GM21360 (cell line): Measurements from ENCODE around the gene ZNF716.
"Not testable (repeated sequence)": the region's sequence is repeated elsewhere in the genome, so short reads cannot be mapped to it uniquely, and the experiment has no call there.

ENCODE experiments used
- ATAC-seq: cut with Tn5 transposase; IDR thresholded peaks from one replicate; pipeline ENCODE4 v1.9.1; 2021; ENCODE audit warnings: mild to moderate bottlenecking, moderate library complexity; ENCODE audit not compliant: unreplicated experiment

The ZNF716 gene

GRCh38 chr7:57449904-57450303 lies at the start of gene ZNF716:
Gene ZNF716 (plus strand): TSS chr7:57450177. CDS start chr7:57450289, 112 bp downstream.
- no peak for ATAC-seq

GRCh38 chr7:57400531-57401155 lies 49.3 kb upstream of the ZNF716 start:
- no peak for ATAC-seq

DNA sequence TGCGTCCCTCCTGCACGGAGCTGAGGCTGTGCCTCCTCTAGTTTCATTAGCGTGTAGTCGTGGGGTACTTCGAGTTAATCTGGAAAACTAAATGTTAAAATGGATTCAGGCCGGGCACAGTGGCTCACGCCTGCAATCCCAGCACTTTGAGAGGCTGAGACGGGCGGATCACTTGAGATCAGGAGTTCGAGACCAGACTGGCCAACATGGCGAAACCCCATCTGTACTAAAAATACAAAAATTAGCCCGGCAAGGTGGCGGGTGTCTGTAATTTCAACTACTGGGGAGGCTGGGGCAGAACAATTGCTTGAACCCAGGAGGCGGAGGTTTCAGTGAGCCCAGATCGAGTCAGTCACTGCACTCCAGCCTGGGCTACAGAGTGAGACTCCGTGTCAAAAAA lies 46.9 kb upstream of the ZNF716 start:
- not testable (repeated sequence) for ATAC-seq

DNA sequence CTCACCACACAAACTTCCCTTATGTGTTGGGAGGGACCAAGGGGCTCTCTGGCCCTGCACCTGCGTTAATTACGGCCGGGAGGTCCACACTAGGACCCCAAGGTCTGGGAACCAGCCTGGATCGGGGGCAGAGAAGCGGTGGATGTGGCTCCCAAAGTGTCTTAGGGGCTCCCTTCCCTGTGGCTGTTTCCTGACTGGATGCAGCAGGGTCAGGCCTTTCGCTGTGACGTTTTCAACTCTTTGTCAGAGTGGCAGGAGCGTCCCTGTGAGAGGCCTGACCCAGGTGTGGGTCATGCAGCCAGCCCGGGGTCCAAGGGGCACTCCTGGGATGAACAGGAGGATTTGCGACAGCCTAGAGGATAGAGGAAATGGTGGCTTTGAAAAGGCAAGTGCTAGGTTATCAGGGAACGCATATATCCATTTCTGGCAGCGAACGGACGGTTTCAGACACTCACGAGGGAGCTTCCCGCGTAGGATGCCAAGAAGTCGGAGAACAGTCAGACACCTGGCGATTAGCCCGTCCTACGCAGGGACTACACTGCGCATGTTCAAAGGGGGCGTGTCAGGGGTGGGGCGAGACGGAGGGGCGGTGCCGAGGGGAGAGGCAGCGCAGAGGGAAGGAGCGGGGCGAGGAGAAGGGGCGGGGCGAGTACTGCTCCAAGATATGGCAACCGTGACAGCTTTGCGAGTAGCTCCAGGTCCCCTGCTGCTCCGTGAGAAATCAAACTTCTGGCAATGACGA lies 46.2 kb upstream of the ZNF716 start:
- no peak for ATAC-seq

DNA sequence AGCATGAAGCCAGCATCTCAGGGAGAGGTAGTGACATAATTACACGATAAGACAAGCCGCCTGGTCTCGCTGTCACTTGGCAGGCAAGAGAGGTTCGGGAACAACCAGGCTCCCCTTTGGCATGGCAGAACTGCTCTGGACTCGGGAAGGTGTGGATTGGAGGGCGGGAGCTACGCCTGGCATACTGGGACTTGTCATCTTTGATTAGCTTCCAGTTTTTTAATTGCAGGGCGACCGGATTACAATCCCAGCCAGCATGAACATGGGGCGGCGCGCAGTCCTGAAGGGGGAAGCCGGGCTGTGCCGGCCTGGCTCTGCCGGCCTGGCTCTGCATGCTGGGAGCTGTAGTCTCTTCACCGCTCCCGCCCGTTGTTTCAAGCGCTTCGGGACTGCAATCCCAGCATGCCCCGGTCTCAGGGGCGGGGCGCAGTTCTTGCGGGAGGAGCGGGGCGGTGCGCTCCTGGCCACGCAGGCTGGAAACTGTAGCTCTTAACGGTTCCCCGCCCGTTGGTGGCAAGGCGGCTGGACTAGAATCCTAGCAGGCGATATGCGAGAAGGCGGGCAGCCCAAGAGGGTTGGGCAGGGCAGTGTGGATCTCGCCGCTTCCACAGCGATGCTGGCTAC lies 45.5 kb upstream of the ZNF716 start:
- no peak for ATAC-seq

GRCh38 chr7:57404967-57405421 lies 45.0 kb upstream of the ZNF716 start:
- ATAC-seq, result no peak

DNA sequence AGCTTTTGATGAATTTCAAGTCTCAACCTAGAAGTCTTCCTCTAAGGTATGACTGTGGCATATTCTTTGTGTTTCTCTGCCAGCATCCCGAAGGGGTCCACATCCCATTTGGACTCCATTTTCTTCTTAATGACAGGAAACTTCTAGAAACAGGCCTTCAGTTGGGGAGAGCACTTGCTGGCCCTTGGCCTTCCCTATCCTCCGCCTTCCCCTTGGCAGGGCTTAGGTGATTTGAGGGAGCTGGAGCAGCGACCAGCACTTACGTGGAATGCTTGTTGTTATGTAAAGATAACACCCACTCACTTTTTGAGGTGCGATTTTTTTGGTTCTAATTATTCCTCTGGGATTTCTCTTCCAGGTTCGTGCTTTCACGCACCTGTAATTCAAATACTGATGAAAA lies 42.9 kb upstream of the ZNF716 start:
- ATAC-seq, result no peak

DNA sequence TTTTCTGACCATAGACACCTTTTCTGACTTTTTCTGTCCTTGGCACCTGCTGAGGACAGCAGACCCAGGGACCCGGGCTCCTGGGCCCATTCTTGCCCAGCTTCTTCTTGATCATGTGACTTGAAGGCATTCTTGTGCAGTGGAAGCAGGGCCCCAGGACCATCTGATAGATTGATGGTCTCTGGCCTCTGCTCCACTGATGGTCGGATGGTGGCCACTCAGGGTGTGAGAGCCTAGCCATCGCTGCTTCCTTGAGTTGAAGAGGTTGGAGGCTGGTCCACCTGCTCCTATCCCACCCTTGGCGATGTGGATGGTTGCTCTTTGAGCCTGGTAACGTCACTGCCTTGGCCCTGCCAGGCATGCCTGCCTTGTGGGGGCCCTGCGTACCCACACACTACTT lies 37.8 kb upstream of the ZNF716 start:
- ATAC-seq, result no peak

DNA sequence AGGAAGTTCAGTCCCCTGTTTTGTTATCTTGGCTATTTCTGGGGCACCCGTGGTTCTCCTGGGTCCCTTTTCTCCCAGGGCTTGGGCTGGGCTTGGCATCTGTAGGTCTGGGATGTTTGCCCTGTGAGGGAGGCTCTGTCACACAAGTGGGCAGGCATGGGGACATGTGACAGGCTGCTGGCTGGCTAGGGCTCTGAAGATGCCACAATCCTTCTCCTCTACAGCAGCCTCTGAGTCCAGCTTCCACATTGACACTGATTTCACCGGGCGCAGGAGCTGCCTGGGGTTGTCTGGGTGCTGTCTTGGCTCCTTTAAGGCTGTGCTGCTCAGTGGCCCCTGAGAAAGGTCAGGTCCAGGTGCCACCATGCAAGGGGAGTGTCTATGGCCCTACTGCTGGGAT lies 37.4 kb upstream of the ZNF716 start:
- no peak for ATAC-seq

DNA sequence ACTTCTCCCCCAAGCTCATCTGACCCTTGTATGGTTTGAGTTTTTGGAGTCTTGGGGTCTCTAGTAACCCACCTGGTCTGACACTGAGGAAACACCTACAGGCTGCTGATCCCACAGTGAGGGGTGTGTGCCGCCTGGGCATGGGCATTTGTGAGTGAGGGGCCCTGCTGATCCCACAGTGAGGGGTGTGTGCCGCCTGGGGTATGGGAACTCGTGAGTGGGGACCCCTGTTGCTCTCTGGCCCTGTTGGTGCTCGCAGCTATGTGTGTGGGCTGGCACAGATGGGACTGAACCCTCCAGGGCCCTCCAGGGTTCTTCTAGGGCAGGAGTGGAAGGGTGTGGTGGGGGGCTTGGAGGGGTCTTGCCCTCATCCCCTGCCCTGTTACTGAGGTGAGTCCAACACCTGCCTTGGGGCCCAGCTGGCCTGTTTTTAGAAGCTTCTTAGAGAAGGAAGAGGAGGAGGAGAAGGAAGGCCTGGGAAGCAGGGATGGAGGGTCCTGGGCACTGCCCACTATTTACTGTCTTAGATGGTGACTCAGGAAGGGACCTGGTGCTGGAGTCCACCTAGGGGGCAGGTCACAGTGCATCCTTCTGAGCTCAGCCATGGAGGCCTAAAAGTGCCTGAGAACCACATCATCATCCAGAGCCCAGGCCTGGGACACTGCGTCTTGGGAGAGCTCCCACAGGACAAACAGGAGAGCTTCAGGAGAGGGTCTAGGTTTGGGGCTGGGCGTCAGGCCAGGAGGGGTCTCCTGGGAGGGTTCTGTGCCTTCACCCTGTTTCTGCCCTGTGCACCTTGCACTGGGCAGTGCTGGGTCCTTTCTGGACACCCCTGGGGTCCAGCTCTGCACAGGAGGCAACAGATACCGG lies 36.2 kb upstream of the ZNF716 start:
- no peak for ATAC-seq

DNA sequence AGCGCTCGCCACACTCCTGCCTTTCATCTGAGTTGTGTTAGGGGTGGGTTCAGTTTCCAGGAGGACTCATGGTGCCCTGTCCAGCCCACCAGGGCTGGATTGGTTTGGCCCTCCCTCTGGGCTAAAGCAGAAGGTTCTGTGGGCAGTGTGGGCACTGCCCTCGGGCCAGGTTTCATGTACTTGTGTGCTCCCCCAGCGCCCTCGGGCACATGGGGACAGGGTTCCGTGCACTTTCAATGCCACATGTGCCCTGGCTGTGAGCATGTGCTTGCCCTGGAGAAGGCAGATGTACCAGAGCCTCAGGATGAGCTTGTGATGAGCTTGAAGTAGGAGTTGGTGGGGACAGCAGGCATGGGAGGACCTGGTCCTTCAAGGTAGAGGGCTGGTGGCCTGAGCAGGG lies 35.6 kb upstream of the ZNF716 start:
- ATAC-seq, result no peak

DNA sequence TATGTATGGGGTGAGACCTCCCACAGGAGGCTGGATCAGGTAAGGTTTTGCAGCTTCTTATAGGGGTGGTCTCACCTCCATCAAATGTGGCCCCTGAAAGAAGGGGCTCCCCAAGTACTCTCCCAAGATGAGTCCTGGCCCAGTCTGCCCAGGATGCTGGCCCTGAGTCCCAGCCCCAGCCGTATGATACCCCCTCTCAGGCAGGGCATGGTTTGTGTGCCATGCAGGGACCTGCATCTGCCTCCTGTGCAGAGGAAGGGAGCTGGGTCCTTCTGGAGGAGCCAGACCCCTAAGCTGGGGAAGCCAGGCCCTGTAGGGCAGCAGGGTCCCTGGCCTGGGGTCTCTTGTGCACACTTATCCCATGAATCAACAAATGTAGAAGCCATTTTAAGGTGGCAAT lies 35.1 kb upstream of the ZNF716 start:
- ATAC-seq, result no peak

DNA sequence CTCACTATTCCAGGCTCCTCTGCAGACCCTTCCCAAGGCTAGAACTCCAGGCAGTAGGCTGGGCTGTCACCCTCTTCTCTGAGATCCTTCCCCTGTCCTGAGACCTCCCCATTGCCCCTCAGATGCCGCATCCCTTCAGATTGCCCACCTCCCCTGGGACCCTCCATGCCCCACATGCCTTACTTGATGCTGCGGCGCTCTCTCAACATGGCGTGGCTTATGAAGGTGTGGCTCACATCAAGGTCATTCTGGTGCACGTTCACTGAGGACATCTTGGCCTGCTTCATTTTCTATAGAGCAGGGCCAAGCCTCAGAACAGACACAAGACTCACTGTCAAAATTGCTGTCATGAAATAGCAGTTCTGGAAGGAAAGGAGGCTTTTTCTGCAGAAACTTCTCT lies 34.7 kb upstream of the ZNF716 start:
- no peak for ATAC-seq

DNA sequence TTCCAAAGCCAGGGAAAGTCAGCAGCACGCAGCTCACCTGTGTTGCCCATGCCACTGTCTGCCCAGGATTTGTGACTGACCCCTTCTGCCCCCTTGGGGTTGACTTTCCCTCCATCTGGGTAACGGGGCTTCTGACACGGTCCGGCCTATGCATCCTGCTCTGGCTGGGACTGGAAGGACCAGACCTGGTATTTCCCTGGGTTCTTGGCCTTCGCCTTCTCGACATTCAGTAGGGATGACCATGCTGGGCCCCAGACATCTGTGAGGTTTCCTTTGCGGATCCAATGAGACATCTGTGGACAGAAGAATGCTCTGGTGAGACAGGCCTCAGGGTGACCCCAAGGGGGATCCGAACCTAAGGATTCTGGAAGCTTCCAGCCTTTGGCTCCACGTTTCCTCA lies 34.2 kb upstream of the ZNF716 start:
- ATAC-seq, result no peak

DNA sequence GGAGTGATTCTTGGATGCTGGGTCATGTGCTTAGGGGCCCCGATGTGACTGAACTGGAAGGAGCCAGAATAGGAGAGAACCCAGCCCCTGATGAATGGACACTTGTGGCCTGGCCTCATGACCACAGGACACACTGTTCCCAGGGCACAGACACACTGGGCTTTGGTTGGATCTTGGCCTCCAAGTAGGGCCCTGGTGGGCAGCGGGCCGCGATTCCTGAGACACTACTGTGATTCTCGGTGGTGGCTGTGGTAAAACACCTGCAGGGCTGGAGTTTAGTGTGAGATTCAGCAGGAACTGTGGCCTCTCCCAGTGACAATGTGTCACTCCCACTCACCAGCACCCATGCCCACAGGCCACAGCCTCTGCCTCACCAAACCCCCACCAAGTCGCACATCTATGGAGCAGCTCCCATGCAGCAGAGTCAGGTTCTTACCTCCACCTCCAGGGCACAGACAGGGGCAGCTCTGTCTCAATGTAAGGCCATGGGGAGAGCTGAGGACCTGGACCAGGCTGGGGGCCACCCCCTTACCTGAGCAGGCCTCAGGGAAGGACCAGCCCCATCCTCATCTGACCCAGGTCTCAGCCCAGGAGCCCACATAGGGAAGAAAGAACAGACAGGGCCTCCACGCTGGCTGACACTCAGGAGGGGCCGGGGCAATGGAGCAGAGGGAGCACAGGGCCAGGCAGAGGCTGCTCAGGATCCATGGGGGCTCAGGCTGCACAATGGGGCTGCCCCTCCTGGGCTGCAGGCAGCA lies 33.2 kb upstream of the ZNF716 start:
- ATAC-seq, result no peak

GRCh38 chr7:57417736-57418135 lies 32.2 kb upstream of the ZNF716 start:
- ATAC-seq, result no peak

GRCh38 chr7:57423768-57424167 lies 26.2 kb upstream of the ZNF716 start:
- no peak for ATAC-seq

DNA sequence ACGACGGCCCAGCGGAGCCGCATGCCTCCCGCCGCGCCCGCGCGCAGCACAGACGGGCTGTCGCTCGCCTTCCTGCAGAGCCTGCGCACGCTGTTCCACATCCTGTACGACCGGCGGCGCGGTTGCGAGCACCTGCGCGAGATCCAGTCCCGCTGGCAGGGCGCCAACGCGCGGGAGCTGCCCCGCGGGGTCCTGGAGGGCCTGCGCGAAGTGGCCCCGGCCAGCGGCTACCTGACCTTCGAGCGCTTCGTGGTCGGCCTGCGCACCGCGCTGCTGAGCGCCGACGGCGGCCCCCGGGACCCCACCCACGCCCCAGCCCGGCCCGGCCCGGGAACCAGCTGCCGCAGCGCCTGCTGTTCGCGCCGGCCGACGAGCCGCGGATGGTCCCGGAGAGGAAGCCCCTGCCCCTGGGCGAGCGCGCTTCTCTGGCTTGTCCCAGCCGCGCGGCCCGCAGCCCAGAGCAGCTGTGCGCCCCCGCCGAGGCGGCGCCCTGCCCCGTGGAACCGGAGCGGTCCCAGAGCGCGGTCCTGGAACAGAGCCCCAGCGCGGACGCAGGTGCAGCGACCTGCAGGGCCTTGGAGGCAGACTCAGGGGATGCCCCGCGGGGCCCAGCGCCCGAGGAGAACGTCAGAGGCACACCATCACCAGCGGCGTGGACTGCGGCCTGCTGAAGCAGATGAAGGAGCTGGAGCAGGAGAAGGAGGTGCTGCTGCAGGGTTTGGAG lies 25.3 kb upstream of the ZNF716 start:
- no peak for ATAC-seq

DNA sequence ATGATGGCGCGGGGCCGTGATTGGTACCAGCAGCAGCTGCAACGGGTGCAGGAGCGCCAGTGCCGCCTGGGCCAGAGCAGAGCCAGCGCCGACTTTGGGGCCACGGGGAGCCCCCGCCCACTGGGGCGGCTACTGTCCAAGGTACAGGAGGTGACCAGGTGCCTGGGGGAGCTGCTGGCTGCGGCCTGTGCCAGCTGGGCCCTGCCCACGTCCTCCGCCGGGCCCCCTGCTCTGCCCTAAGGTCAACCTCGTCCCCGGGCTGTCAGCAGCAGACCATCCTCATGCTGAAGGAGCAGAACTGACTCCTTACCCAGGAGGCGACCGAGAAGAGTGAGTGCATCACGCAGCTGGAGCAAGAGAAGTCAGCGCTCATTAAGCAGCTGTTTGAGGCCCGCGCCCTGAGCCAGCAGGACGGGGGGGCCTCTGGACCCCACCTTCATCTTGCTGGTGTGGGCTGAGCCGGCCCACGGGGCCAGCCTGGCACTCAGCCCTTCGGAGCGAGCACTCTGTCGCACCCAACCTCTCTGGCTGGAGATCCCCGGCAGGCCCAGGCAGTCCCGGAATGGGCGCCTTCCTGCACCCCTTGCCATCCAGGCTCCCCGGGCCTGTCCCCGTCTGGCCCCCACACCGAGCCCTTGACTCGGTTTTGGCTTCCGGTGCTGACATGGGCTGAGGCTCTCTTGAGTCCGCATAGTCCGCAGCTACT lies 24.6 kb upstream of the ZNF716 start:
- no peak for ATAC-seq
